Neuron (in vitro differentiated cells): ENCODE results near the gene TLCD3A.
"Not testable (repeated sequence)": the region's sequence is repeated elsewhere in the genome, so short reads cannot be mapped to it uniquely, and the experiment has no call there.

ENCODE experiments used
- H2AFZ ChIP-seq: one replicate; pipeline ENCODE4 v1.6.1; 2013; ENCODE audit warnings: low read depth, mild to moderate bottlenecking, inconsistent platforms, low read length, moderate library complexity
- H3K27me3 ChIP-seq: one replicate; pipeline ENCODE4 v1.6.1; 2013; ENCODE audit warnings: low read length; ENCODE audit not compliant: insufficient read depth
- H3K36me3 ChIP-seq: one replicate; pipeline ENCODE4 v1.6.1; 2013; ENCODE audit warnings: low read length; ENCODE audit not compliant: insufficient read depth
- H3K4me1 ChIP-seq: one replicate; pipeline ENCODE4 v1.6.1; 2013; ENCODE audit warnings: low read length; ENCODE audit not compliant: insufficient read depth
- H3K4me3 ChIP-seq: 2 replicates; pipeline ENCODE4 v1.5.1; 2013; ENCODE audit warnings: mild to moderate bottlenecking, low read length, moderate library complexity
- H3K9me3 ChIP-seq: one replicate; pipeline ENCODE4 v1.6.1; 2013; ENCODE audit warnings: low read length

Gene TLCD3A

DNA sequence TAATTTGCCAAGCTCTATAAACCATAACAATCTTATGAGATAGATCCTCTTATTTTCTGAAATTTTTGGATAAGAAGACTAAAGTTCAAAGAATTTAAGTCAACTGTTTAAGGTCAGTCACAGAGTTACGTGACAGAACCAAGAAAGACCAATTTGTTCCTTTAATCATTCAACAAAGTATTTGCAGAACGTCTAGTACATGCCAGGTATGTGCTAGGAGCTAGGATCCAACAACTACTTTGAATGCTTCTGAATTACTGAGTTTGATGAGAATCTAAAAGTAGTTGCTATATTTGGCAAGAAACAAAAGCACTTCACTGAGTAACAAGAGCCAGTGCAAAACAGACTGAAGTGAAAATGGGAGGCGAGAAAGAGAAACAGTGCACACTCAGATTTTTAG is 34.7 kb downstream of the TLCD3A start:
- H3K36me3 ChIP-seq: peaks cover 58% of the 10 kb centered on the region
- no peaks in the 10 kb centered on the region for H3K9me3 ChIP-seq
- no peaks in the 10 kb centered on the region for H3K27me3 ChIP-seq
- H2AFZ ChIP-seq: no peak overlapping the region
- no peak overlapping the region for H3K4me3 ChIP-seq
- no peaks in the 10 kb centered on the region for H3K4me1 ChIP-seq

DNA sequence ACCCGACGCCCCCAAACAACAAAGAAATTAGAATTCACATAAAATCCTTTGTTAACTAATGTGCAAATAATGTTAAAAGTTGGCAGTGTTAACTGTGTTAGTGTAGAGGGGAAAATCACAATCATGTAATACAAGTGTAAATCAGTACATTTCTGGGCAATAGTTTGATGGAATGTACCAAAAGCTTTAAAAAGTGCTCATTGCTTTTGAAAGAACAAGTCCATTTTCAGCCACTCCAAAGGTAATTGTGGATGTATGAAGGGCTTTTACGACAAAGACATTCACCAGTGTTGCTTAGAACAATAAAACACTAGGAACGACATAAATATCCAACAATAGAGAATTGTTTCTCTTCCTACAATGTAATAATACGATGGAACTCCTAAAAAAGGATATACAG is 40.6 kb downstream of the TLCD3A start:
- Histone ChIP-seq H3K4me3 (no peak overlapping the region), H2AFZ (no peak overlapping the region), H3K9me3 (no peaks in the 10 kb centered on the region), H3K36me3 (peaks cover 73% of the 10 kb centered on the region), H3K27me3 (no peaks in the 10 kb centered on the region), H3K4me1 (peaks cover 12% of the 10 kb centered on the region)

DNA sequence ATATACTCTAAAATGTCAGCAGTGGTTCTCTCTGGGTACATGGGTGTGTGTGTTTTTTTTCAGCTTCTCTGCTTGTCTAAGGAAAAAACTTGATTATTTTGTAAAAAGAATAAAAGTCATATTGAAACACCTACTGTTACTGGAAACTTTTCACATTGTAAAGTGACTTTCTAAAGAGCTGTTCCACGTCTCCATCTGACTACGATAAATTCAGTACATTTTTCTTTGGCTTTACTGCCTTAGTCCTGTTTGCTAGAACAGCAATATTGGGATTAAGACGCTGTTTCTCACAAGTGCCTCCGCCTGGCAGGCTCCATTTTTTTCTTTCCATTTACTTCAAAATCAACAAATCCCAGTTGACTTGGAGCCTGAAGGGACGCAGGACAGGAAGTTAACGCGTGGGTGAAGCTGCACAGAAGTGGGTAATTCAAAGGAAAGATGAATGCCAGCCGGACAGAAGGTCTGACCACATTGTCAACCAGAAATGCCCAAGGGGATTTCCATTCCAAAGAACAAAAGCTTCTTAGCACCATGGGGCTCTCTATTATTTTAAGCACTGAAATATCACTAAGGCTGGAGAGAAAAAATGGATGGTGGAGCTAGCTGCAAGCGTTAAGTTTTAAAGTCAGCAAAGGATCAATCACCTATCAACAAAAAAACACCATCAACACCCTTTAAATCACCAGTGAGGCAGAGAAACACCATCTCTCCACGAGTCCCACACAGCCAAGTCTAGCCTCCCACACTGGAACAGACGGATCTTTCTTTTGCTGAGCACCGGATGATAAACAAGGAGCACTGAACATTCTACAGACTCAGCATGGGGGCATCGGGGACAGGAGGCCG is 41.3 kb downstream of the TLCD3A start:
- H2AFZ ChIP-seq: no peak overlapping the region
- no peaks in the 10 kb centered on the region for H3K9me3 ChIP-seq
- H3K36me3 ChIP-seq: peaks cover 80% of the 10 kb centered on the region
- H3K4me3 ChIP-seq: no peak overlapping the region
- H3K4me1 ChIP-seq: peaks cover 12% of the 10 kb centered on the region
- H3K27me3 ChIP-seq: no peaks in the 10 kb centered on the region

DNA sequence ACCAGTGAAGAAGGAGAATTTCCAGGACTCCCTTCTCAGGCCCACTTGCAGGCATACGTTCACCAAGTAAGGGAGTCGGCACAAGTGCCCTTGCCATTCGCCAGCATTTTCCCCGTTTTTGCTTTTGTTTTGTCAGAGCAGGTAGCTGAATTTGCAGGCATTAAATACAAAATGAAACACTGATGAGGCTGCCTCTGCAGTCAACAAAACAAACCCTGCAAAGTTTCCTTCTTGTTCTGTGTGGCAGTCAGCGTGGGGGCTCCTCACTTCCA is 41.9 kb downstream of the TLCD3A start:
- Histone ChIP-seq H3K4me3 (no peak overlapping the region), H3K4me1 (peaks cover 12% of the 10 kb centered on the region), H3K36me3 (peaks cover 78% of the 10 kb centered on the region), H3K9me3 (no peaks in the 10 kb centered on the region), H3K27me3 (no peaks in the 10 kb centered on the region), H2AFZ (no peak overlapping the region)

DNA sequence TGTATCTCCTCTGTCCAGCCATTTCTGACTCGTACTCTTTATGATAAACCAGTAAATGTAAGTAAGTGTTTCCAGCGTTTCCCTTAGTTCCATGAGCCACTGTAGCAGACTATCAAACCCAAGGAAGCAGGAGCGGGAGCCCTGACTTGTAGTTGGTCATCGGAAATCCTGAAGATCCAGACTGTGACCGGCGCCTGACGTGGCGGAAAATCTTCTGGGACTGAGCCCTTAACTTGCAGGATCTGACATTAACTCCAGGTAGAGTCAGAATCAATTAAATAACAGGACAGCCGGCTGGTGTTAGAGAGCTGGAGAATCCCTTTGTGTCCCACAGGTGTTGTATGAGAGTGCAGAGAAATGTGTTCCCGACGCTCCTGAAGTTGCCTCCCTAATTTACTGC is 45.7 kb downstream of the TLCD3A start:
- no peak overlapping the region for H3K4me3 ChIP-seq
- H2AFZ ChIP-seq: no peak overlapping the region
- no peaks in the 10 kb centered on the region for H3K9me3 ChIP-seq
- H3K4me1 ChIP-seq: peaks cover 19% of the 10 kb centered on the region
- H3K36me3 ChIP-seq: peaks cover 56% of the 10 kb centered on the region
- H3K27me3 ChIP-seq: no peaks in the 10 kb centered on the region

DNA sequence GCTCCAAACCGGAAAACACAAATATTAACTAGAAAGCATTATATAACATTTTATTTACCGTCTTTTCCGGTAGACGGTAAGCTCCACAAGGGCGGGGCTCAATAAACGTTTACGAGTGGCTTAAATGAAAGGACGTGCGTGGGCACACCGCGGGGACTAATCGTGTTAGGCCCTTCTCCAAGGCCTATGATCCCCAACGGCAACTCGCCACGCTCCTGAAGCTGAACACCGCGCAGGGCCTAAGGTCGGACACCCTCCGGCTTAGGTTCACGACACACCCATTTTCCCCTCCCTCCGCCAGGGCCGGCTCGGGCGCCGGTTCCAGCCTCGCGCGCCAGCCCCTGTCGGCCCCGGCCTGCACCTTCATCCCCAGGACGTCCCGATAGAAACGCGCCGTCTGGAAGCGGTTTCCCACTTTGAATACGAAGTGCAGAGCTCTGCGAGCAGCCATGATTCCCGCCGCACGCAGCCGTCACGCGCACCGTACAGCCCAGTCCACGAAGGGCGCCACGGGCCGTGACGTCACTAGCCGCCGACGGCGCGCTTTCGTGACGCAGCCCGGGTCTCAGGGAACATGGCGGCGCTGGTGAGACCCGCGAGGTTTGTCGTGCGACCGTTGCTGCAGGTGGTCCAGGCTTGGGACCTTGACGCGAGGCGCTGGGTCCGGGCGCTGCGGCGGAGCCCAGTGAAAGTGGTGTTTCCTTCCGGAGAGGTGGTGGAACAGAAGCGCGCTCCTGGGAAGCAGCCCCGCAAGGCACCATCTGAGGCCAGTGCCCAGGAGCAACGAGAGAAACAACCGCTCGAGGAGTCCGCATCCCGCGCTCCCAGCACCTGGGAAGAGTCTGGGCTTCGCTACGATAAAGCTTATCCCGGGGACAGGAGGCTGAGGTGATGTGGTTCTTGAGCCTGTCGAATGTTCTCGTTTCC is 49.7 kb downstream of the TLCD3A start, which contains the start of the genes GLOD4 and MRM3:
Gene GLOD4 (minus strand): TSS at position 476 of the 927 bp plus-strand sequence. CDS start 25 bp downstream, at position 451.
Gene MRM3 (plus strand): TSS at position 549 of the 927 bp plus-strand sequence. CDS start 26 bp downstream, at position 575.
- peaks cover 18% of the 10 kb centered on the region for H3K4me1 ChIP-seq
- H3K36me3 ChIP-seq: peaks cover 32% of the 10 kb centered on the region
- peak within 1 kb of the TSS; percentile 80 for H3K4me3 ChIP-seq
- no peaks in the 10 kb centered on the region for H3K9me3 ChIP-seq
- H3K27me3 ChIP-seq: no peaks in the 10 kb centered on the region
- H2AFZ ChIP-seq: peak within 1 kb of the TSS; percentile 15

DNA sequence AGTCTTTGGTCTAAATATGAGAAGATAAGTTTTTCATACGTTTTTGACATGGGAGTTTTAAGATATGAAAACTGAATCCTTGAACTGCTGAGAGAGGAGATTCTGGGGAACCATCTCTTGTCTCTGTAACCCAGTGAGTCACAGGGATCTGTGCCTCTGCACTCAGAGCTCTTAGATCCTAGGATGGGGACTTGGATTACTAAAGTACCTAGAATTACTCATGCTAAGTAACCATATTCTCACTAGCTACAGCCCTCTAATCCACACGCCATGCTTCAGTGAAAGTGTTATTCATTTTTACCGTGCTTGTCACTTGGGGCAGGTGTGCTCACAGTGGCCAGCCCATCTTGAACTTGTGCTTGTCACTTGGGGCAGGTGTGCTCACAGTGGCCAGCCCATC is 51.7 kb downstream of the TLCD3A start:
- peaks cover 24% of the 10 kb centered on the region for H3K36me3 ChIP-seq
- no peak overlapping the region for H3K4me3 ChIP-seq
- H3K27me3 ChIP-seq: no peaks in the 10 kb centered on the region
- no peak overlapping the region for H2AFZ ChIP-seq
- H3K9me3 ChIP-seq: no peaks in the 10 kb centered on the region
- peaks cover 18% of the 10 kb centered on the region for H3K4me1 ChIP-seq

DNA sequence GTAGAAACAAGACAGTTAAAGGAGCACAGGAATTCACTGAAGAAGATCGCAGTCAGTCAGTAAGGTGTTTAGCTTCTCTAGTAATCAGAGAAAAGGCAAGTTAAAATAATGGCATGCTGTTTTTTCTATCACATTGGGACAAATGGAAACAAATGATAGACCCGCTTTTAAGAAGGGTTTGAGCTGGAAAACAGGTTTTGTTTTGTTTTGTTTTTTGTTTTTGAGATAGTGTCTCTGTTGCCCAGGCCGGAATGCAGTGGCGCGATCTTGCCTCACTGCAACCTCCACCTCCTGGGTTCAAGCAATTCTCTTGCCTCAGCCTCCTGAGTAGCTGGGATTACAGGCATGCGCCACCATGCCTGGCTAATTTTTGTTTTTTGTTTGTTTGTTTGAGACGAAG is 53.5 kb downstream of the TLCD3A start:
- H3K9me3 ChIP-seq, H3K27me3 ChIP-seq, H2AFZ ChIP-seq, H3K4me3 ChIP-seq: not testable (repeated sequence)
- Histone ChIP-seq H3K4me1 (peaks cover 18% of the 10 kb centered on the region), H3K36me3 (peaks cover 33% of the 10 kb centered on the region)

DNA sequence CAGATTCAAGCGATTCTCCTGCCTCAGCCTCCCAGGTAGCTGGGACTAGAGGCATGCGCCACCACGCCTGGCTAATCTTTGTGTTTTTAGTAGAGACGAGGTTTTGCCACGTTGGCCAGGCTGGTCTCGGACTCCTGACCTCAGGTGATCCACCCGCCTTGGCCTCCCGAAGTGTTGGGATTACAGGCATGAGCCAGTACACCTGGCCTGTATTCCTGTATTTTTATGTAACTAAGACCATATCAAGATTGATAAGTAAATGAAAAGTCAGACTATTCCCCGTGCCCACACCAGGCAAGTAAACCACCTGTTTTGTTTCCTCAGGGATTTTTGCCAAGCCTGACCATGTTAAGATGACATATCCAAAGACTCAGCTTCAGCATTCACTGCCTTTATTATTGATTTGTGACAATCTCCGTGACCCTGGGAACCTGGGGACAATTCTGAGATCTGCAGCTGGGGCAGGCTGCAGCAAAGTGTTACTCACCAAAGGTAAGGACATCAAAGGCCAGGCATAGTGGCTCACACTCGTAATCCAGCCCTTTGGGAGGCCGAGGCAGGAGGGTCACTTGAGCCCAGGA is 55.3 kb downstream of the TLCD3A start:
- no peaks in the 10 kb centered on the region for H3K9me3 ChIP-seq
- H2AFZ ChIP-seq: no peak overlapping the region
- peaks cover 47% of the 10 kb centered on the region for H3K36me3 ChIP-seq
- H3K4me3 ChIP-seq: no peak overlapping the region
- no peaks in the 10 kb centered on the region for H3K27me3 ChIP-seq
- H3K4me1 ChIP-seq: peaks cover 13% of the 10 kb centered on the region

DNA sequence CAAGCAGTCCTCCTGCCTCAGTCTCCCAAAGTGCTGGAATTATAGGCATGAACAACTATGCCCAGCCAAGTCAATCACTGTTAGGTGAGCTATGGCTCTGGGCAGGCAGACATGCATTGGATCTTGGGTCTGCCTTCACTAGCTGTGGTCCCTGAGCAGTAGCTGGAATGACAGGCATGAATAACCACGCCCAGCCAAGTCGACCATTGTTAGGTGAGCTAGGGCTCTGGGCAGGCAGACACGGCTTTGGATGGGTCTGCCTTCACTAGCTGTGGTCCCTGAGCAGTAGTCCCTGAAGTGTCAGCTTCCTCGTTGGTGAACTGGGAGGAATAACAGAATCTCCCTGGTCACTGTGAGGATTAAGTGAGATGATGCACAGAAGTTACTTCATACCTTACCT is 56.2 kb downstream of the TLCD3A start:
- Histone ChIP-seq H2AFZ (no peak overlapping the region), H3K4me1 (peaks cover 6% of the 10 kb centered on the region), H3K9me3 (no peaks in the 10 kb centered on the region), H3K36me3 (peaks cover 47% of the 10 kb centered on the region), H3K27me3 (no peaks in the 10 kb centered on the region), H3K4me3 (no peak overlapping the region)

DNA sequence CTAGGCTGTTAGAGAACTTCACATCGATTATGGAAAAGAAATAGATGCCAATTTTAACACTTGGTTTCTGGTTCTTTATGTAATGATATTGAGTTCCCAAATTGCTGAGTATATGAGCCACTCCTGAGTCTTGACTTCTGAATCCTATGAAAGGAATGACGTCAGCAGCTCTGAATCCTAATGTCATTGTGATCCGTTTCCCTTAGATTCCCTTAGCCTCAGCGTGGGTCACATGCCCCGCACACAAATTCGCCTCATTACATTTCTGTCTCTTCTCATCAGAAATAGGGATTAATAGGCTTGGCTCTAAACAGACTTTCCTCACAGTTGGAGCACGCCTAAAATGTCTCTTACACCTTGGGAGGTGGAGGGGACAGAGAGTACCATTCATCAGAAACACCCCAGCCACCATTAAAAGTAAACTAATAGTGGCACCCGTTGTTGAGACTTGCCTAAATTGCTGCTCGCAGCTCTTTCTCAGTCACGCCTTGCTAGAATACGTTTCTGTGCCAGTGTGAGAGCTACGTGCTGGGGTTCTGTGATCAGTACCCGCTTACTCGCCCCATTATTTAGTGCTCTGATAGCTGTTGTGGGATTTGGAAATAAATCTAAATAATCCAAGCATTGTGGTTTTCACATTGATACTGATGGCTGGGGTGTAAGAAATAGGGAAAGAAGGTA is 56.9 kb downstream of the TLCD3A start:
- H3K9me3 ChIP-seq: no peaks in the 10 kb centered on the region
- H3K4me1 ChIP-seq: no peaks in the 10 kb centered on the region
- peaks cover 44% of the 10 kb centered on the region for H3K36me3 ChIP-seq
- H2AFZ ChIP-seq: no peak overlapping the region
- H3K27me3 ChIP-seq: no peaks in the 10 kb centered on the region
- H3K4me3 ChIP-seq: no peak overlapping the region

DNA sequence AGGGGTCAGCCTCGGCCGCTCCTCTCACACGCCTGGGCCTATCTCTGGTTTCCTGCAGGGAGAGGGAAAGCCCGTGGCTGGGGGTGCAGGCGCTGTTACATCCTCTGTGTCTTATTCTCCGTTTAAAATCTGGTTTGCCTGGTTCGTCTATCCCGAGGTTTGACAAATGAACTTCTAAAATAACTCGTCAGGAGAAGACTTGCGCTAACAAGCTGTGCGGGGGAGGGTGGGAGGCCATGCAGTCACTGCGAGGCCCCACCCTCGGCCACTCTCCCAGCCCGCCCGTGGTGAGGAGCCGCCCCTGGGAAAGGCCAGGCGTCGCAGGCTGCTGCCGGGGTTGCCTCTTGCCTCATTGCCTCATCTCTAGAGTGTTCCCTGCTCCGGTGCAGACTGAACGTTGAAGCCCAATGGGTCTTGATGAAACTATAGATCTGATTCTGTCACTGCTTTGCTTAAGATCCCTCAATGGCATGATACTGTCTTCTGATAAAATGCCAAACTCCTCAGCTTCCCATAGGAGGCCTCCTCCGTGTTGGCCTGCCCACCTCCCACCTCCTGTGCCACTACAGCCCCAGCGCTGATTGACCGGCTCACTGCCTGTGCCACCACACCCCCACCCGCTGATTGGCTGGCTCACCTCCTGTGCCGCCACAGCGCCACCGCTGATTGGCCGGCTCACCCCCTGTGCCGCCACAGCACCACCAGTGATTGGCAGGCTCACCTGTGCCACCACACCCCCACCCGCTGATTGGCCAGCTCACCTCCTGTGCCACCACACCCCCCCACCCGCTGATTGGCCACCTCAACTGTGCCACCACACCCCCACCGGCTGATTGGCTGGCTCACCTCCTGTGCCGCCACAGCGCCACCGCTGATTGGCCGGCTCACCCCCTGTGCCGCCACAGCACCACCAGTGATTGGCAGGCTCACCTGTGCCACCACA is 57.8 kb downstream of the TLCD3A start:
- H3K4me3 ChIP-seq, H3K9me3 ChIP-seq, H3K4me1 ChIP-seq, H3K27me3 ChIP-seq, H2AFZ ChIP-seq: not testable (repeated sequence)
- peaks cover 38% of the 10 kb centered on the region for H3K36me3 ChIP-seq
